ENCODE measurements around the gene MLLT6.
A peak's percentile ranks its signal among the peaks of the same experiment; 100 is the strongest.

Gene MLLT6

DNA sequence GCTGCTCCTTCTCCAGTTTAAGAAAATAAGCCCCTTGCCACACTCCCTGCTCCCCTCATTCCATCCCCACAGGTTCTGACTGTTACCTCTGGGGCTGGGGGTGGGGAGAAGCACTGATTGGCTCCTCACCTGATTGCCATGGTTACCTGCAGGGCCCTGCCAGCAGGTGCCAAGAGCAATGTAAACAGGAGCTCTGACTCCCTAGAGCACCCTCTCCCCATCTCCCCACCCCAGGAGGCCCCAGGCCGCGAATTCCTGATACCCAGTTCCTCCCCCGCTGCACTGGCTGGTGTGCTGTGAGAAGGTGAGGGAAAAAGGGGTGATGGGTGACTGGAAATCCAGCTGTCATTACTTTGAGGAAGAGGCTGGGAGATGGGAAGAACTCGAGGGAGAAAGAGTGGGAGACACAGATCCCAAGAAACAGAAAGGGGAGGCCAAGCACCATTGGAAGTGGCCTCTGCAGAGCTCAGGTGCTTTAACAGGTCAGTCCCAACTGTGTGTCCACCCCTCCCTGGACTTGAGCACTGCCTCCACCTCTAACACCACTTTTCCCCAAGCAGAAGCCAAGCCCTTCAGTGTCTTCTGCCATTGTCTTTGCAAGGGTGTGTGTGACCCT lies 38.6 kb downstream of the MLLT6 start:
- TF ChIP-seq TAF1 (IDR thresholded peaks at IDR 0.05; ENCODE audit: borderline replicate concordance, insufficient read depth, low read length): no peak
- no peak for TF ChIP-seq POLR2AphosphoS5 (IDR thresholded peaks at IDR 0.05; ENCODE audit: low read depth, low read length)
- TF ChIP-seq FOXP2 (optimal IDR thresholded peaks at IDR 0.05; ENCODE audit: borderline replicate concordance, extremely low read depth, extremely low read length, insufficient read depth): no peak
- TF ChIP-seq SIN3A (IDR thresholded peaks at IDR 0.05; ENCODE audit: borderline replicate concordance, insufficient read depth, low read length): no peak
- no peak for TF ChIP-seq REST (IDR thresholded peaks at IDR 0.05; ENCODE audit: insufficient read depth in 1 of 2, low read depth in 2 of 2, low read length in 2 of 2)

DNA sequence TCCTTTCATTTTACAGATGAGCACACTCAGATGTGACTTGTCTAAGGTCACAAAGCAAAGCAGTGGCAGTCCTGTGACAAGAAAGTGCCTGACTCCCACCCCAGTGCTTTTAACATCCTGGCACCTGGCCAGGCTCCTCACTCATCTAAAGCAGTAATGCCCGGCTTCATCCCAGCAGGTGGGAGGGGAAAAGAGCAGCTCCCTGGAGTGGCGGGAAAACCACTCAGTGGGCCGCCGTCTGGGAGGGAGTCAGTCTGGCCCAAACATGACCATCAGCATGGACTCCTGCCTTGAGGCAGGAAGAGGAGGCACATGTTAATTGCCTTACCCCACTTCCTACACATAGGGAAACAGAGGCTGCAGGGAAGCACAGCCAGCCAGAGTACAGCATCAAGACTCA lies 40.5 kb downstream of the MLLT6 start:
- TF ChIP-seq TAF1 (IDR thresholded peaks at IDR 0.05; ENCODE audit: borderline replicate concordance, insufficient read depth, low read length): peak; percentile 30; the same call in 1 of the 2 replicates
- no peak for TF ChIP-seq REST (IDR thresholded peaks at IDR 0.05; ENCODE audit: insufficient read depth in 1 of 2, low read depth in 2 of 2, low read length in 2 of 2)

DNA sequence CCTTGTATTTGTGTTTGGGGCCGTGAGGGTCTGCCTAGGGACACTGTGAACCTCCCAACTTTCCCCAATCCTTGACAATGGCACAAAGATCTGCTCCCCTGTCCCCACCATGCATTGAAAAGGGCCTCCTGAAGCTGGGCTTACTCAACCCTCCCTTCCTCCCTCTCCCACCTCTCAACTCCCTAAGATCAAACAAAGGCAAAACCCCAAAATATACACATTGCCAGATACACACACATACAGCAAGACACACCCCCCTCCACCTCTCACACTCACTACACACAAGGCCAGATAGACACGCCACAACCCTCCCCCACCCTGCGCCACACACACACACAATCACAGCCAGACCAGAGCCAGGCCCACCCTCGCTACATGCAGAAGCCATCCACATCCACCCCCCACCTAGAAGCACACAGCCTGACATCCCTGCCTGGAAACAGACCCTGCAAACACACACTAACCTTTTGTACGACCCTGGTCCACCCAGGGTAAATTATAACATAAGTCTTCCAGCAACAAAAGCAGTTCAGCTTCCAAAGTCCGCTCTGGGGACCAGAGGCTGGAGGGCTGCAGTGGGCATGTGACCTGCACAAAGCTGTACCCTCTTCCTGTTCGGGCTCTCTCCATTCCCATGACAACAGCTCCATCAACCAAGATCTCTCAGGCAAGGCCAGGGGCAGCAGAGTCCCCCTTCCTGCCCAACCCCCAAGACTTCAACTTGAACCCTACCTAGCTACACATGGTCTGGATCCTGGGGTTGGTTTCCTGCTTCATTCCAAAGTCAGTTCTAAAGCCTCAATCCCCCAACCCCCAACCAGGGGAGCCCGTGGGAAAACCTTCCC lies 41.2 kb downstream of the MLLT6 start:
- no peak for TF ChIP-seq FOXP2 (optimal IDR thresholded peaks at IDR 0.05; ENCODE audit: borderline replicate concordance, extremely low read depth, extremely low read length, insufficient read depth)
- TF ChIP-seq TAF1 (IDR thresholded peaks at IDR 0.05; ENCODE audit: borderline replicate concordance, insufficient read depth, low read length): no peak
- TF ChIP-seq REST (IDR thresholded peaks at IDR 0.05; ENCODE audit: insufficient read depth in 1 of 2, low read depth in 2 of 2, low read length in 2 of 2): no peak
- TF ChIP-seq SIN3A (IDR thresholded peaks at IDR 0.05; ENCODE audit: borderline replicate concordance, insufficient read depth, low read length): peak; percentile 39; the same call in 1 of the 2 replicates
- no peak for TF ChIP-seq POLR2AphosphoS5 (IDR thresholded peaks at IDR 0.05; ENCODE audit: low read depth, low read length)

- TF ChIP-seq TAF1 (IDR thresholded peaks at IDR 0.05; ENCODE audit: borderline replicate concordance, insufficient read depth, low read length) (no peak), SIN3A (IDR thresholded peaks at IDR 0.05; ENCODE audit: borderline replicate concordance, insufficient read depth, low read length) (no peak), FOXP2 (optimal IDR thresholded peaks at IDR 0.05; ENCODE audit: borderline replicate concordance, extremely low read depth, extremely low read length, insufficient read depth) (no peak), POLR2AphosphoS5 (IDR thresholded peaks at IDR 0.05; ENCODE audit: low read depth, low read length) (no peak), REST (IDR thresholded peaks at IDR 0.05; ENCODE audit: insufficient read depth in 1 of 2, low read depth in 2 of 2, low read length in 2 of 2) (no peak)
Observed at GRCh38 chr17:38746849-38747462, 41.9 kb downstream of the MLLT6 start.
